Colonic mucosa (tissue), 4 donors: ENCODE results near the gene ATG4D. TPM values are rescaled to one million over a fixed set of nuclear protein-coding genes. Genes with fewer than 3 reads are reported as not detected.

ENCODE experiments used
- DNase-seq: peaks from one replicate; pipeline ENCODE4 v3.0.0-alpha.2; 2020
- H3K27ac ChIP-seq: fragments of 200-600 bp; one replicate; pipeline ENCODE4 v1.8.0; 2021
- H3K27me3 ChIP-seq: fragments of 200-600 bp; one replicate; pipeline ENCODE4 v1.8.0; 2021
- H3K36me3 ChIP-seq: fragments of 200-600 bp; one replicate; pipeline ENCODE4 v1.8.0; 2021
- H3K4me1 ChIP-seq: fragments of 200-600 bp; one replicate; pipeline ENCODE4 v1.8.0; 2021; ENCODE audit warnings: mild to moderate bottlenecking
- H3K4me3 ChIP-seq: fragments of 200-600 bp; one replicate; pipeline ENCODE4 v1.8.0; 2021
- H3K9ac ChIP-seq, 2 donors: one replicate each; pipeline ENCODE4 v1.7.0; 2013; ENCODE audit warnings: control low read depth in 2 of 2, low read depth in 2 of 2, low read length in 2 of 2
- H3K9me3 ChIP-seq: fragments of 200-600 bp; one replicate; pipeline ENCODE4 v1.8.0; 2021
- intact Hi-C: fragments of 100-400 bp; cut with DNase I; formaldehyde crosslinking; loops from one replicate; pipeline ENCODE4 v1.14.1; 2022
- total RNA-seq, 2 donors: library from RNA; stranded (reverse); fragmentation: NEBNext Ultra II Directional in 1 of 2; extraction: Animal tissue kit (Norgen Biotek cat#: 25700) in 1 of 2; gene quantifications; one replicate each; pipeline ENCODE4 v1.2.1, GENCODE V29; 2021
- TF ChIP-seq, protein P1 (sequence below): fragments of 200-600 bp; IDR thresholded peaks from one replicate; pipeline ENCODE4 v1.8.0; 2022; ENCODE audit warnings: antibody characterized with exemption, mild to moderate bottlenecking
- donor health status: healthy.
- donor health status: DM: no; HTN: no; CAD: no.
- donor health status: DM: no; HTN: no; CAD: no.

The ATG4D gene
- 10 to 100 TPM; 69.0 to 89.9 TPM for total RNA-seq

DNA sequence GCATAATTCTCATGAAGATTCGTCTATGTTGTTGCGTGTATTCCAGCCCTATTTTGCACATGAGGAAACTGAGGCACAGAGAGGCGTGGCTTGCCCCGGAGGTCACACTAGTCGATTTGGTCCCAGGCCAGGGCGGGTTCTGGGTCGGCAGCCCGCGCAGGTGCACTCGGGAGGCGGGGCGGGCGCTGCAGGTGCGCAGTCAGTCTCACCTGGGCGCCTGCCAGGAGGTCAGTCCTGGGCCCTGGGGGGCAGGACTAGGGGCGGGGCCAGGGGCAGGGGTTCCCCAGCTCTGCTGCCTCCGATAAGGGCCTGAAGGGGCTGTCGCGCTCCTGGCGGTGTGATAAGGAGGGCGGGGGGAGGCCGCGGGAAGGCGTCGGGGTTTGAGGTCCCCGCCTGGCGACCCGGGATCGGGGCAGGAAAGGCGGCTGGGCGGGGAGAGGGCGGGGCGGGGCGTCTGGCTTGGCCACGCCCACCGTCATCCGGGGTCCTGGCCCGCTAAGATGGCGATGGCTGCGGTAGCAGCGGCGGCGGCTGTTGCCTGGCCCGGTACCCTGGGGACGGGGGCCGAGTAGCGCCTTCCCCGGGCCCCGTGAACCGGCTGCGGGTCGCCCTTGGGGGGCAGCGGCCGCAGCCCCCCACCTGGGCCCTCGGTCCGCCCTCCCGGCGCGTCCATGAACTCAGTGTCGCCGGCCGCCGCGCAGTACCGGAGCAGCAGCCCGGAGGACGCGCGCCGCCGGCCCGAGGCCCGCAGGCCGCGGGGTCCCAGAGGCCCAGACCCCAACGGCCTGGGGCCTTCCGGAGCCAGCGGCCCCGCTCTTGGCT is at the start of gene ATG4D:
TSS of gene ATG4D (plus strand) at position 485 of the 822 bp plus-strand sequence. CDS start at position 672, 187 bp downstream.
- Histone ChIP-seq H3K9me3 (no peaks in the 10 kb centered on the region), H3K4me1 (peaks cover 8% of the 10 kb centered on the region), H3K4me3 (peak within 1 kb of the TSS; percentile 99), H3K36me3 (peaks cover 6% of the 10 kb centered on the region), H3K27ac (peak within 1 kb of the TSS; percentile 89), H3K27me3 (no peaks in the 10 kb centered on the region), H3K9ac (peak within 1 kb of the TSS; percentile 86 to 93)
- intact Hi-C loops, result no loop called here
- TF ChIP-seq, protein P1, sequence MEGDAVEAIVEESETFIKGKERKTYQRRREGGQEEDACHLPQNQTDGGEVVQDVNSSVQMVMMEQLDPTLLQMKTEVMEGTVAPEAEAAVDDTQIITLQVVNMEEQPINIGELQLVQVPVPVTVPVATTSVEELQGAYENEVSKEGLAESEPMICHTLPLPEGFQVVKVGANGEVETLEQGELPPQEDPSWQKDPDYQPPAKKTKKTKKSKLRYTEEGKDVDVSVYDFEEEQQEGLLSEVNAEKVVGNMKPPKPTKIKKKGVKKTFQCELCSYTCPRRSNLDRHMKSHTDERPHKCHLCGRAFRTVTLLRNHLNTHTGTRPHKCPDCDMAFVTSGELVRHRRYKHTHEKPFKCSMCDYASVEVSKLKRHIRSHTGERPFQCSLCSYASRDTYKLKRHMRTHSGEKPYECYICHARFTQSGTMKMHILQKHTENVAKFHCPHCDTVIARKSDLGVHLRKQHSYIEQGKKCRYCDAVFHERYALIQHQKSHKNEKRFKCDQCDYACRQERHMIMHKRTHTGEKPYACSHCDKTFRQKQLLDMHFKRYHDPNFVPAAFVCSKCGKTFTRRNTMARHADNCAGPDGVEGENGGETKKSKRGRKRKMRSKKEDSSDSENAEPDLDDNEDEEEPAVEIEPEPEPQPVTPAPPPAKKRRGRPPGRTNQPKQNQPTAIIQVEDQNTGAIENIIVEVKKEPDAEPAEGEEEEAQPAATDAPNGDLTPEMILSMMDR, result no peak
- DNase-seq, result peak; percentile 94

GRCh38 chr19:10497371-10497770 is 46.3 kb upstream of the ATG4D start:
- DNase-seq, result no peak
- Histone ChIP-seq H3K4me1 (peaks cover 15% of the 10 kb centered on the region), H3K36me3 (peaks cover 4% of the 10 kb centered on the region), H3K9me3 (no peaks in the 10 kb centered on the region), H3K4me3 (no peak overlapping the region), H3K27ac (no peak overlapping the region), H3K27me3 (no peaks in the 10 kb centered on the region), H3K9ac (no peak overlapping the region)
- intact Hi-C loops, result no loop called here
- TF ChIP-seq, protein P1, result no peak

DNA sequence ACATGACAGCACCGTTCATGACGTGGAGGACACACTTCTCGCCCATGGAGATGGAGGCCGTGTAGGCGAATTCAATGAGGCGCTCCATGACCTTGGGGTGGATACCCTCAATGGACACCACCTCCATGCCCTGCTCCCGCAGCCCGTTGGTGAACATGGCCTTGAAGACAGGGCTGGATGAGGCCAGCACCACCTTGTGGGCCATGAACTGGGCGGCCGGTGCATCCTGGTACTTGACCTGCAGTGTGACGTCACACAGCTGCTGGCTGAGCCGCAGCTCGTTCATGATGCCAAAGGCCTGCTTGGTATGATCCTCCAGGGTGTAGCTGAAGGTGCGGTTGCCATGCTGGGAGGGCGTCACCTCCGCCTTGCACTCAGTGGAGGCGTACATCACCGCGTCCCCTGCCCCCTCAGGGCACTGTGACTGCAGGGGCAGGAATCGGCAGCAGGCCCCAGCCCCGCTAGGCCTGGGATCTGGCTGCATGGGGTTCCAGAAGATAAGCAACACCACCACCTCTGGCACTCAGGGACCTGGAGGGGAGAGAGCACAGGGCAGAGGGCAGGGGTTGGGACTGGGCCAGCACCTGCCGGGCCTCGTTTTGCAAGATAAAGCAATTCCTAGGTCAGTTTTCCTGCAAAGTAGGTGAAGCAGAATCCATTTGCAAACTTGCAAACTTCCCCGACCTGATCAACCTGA is 44.0 kb upstream of the ATG4D start:
- Histone ChIP-seq H3K4me3 (no peak overlapping the region), H3K4me1 (peaks cover 15% of the 10 kb centered on the region), H3K36me3 (peaks cover 4% of the 10 kb centered on the region), H3K27me3 (no peaks in the 10 kb centered on the region), H3K9ac (peak overlapping the region in 1 of 2 donors; percentile 26), H3K9me3 (no peaks in the 10 kb centered on the region), H3K27ac (no peak overlapping the region)
- TF ChIP-seq, protein P1, result no peak
- intact Hi-C loops, result no loop called here
- DNase-seq, result no peak

DNA sequence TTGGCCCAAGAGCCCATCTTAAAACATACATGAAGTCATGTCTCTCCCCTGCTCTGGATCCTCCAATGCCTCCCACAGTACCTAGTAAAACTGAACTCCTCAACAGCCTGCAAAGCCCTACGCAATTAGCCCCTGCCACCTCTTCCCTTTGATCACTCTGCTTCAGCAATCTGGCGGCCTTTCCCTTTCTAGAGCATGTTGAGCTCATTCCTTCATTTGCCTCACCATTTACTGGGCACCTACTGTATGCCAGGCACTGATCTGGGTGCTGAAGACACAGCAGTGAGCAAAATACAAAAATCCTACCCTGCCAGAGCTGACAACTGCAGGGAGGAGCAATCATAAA is 43.5 kb upstream of the ATG4D start:
- H3K27ac ChIP-seq, result no peak overlapping the region
- H3K36me3 ChIP-seq, result peaks cover 4% of the 10 kb centered on the region
- peaks cover 15% of the 10 kb centered on the region for H3K4me1 ChIP-seq
- no peak overlapping the region for H3K4me3 ChIP-seq
- TF ChIP-seq, protein P1, result no peak
- intact Hi-C loops, result no loop called here
- DNase-seq, result no peak
- H3K27me3 ChIP-seq, result no peaks in the 10 kb centered on the region
- no peaks in the 10 kb centered on the region for H3K9me3 ChIP-seq
- peak overlapping the region in 1 of 2 donors; percentile 26 for H3K9ac ChIP-seq

- DNase-seq, result peak; percentile 86
- TF ChIP-seq, protein P1, result no peak
- no peaks in the 10 kb centered on the region for H3K9me3 ChIP-seq
- peaks cover 4% of the 10 kb centered on the region for H3K36me3 ChIP-seq
- peaks cover 15% of the 10 kb centered on the region for H3K4me1 ChIP-seq
- intact Hi-C loops, result no loop called here
- peak overlapping the region; percentile 87 for H3K4me3 ChIP-seq
- peak overlapping the region; percentile 97 for H3K27ac ChIP-seq
- H3K9ac ChIP-seq, result peak overlapping the region; percentile 97 to 98
- no peaks in the 10 kb centered on the region for H3K27me3 ChIP-seq
These were observed 41.7 kb upstream of the ATG4D start for GRCh38 chr19:10501971-10502523.
